DMS114 treated with DMSO at 0.1 percent for 48 hours (cell line): ENCODE results near the gene SLC16A6.
"Not testable (repeated sequence)": the region's sequence is repeated elsewhere in the genome, so short reads cannot be mapped to it uniquely, and the experiment has no call there.

ENCODE experiments used
- DNase-seq: peaks from one replicate; lab custom pipeline; 2025; ENCODE audit not compliant: unreplicated experiment; lab: John Stamatoyannopoulos, UW

Gene SLC16A6

DNA sequence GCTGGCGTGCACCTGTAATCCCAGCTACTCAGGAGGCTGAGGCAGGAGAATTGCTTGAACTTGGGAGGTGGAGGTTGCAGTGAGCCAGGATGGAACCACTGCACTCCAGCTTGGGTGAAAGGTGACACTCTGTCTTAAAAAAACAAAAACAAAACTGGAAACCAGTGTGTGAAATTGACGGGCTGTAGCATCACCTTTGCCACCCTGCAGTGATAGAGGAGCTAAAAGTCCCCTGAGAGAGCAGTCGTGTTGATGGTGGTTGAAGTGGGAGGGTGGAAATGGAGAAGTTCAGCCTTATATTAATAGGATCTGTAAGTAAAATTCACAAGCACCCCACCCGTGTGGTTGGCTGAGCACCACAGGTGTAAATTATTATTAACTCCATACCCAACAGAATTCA, 65.9 kb downstream of the SLC16A6 start:
- not testable (repeated sequence) for DNase-seq

DNA sequence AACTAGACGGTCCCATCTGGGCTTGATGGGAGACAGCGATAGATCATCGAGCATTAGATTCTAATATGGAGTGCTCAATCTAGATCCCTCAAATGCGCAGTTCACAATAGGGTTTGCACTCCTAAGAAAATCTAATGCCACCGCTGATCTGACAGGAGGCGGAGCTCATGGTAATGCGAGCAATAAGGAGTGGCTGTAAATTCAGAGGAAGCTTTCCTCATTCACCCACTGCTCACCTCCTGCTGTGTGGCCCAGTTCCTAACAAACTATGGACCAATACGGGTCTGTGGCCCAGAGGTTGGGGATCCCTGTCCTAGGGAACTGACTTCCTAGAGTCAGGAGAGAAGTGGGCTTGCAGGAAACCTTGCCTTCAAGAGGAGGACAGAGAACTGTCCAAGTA, 68.3 kb downstream of the SLC16A6 start:
- DNase-seq: no peak

DNA sequence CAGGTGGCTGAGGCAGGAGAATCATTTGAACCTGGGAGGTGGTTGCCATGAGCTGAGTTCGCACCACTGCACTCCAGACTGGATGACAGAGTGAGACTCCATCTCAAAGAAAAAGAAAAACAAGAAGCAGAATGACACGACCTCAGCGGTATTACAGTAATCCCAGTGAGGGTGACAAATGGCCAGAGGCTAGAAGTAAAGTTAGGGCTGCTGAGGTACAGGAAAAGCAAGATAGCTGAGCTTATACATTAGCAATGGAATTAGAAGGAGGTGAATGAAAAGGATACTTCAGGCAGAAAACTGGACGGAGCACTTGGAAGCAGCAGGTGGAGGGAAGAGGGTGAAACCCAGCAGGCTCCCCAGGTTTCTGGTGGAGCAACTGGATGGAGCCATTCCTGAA, 69.1 kb downstream of the SLC16A6 start:
- no peak for DNase-seq

DNA sequence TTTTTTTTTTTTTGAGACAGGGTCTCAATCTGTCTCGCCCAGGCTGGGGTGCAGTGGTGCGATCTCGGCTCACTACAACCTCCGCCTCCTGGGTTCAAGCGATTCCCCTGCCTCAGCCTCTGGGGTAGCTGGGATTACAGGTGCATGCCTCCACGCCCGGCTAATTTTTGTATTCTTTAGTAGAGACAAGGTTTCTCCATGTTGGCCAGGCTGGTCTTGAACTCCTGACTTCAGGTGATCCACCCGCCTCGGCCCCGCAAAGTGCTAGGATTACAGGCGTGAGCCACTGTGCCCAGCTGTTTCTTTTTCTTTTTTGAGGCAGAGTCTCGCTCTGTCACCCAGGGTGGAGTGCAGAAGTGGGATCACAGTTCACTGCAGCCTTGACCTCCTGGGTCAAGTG, 70.1 kb downstream of the SLC16A6 start:
- not testable (repeated sequence) for DNase-seq

DNA sequence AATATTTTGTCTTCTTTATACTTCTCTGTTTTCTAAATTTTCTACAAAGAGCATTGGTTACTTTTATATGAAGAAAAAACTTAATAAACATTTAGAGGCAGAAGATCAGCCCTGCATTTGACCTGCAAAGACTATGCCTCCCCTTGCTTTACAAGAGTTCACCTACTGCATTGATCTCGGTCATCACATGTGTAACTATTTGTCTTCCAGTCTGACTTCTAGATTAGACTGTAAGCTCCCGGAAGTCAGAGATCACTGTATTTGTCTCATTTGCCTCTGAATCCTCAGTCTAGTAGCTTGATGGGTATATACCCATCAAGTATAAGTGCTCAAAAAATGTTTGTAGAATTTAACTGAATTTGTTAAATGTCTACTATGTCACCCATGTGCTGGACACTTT, 70.7 kb downstream of the SLC16A6 start:
- not testable (repeated sequence) for DNase-seq

DNA sequence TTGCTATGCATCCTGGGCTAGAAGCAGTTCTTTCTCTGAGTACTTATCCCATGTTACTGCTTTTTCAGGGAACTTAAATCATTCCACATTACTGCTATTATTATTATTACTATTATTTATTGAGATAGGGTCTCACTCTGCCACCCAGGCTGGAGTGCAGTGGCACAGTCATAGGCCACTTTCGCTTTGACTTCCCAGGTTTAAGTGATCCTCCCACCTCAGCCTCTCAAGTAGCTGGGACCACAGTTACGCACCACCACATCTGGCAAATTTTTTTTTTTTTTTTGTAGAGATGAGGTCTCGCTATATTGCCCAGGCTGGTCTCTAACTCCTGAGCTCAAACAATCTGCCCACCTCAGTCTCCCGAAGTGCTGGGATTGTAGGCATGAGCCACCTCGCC, 71.5 kb downstream of the SLC16A6 start:
- DNase-seq: not testable (repeated sequence)
